Smooth muscle cell (in vitro differentiated cells): ENCODE results near the gene CST7. TPM values are rescaled to one million over a fixed set of nuclear protein-coding genes. Genes with fewer than 3 reads are reported as not detected.

ENCODE experiments used
- DNase-seq: peaks from one replicate; lab custom pipeline; 2025; ENCODE audit not compliant: unreplicated experiment; lab: John Stamatoyannopoulos, UW
- H2AFZ ChIP-seq: fragments of 200-600 bp; sonication (generic); 2 replicates; pipeline ENCODE4 v1.6.0; 2016; ENCODE audit warnings: antibody characterized with exemption, low read depth, mild to moderate bottlenecking
- H3F3A ChIP-seq: fragments of 200-600 bp; sonication (generic); 2 replicates; pipeline ENCODE4 v1.6.0; 2017; ENCODE audit warnings: antibody characterized with exemption, low read depth
- H3K27ac ChIP-seq: fragments of 200-600 bp; sonication (generic); 2 replicates; pipeline ENCODE4 v1.5.1; 2016; ENCODE audit warnings: low read depth, mild to moderate bottlenecking
- H3K27me3 ChIP-seq: fragments of 200-600 bp; sonication (generic); 2 replicates; pipeline ENCODE4 v1.6.1; 2016; ENCODE audit warnings: low read depth, mild to moderate bottlenecking
- H3K36me3 ChIP-seq: fragments of 200-600 bp; sonication (generic); 2 replicates; pipeline ENCODE4 v1.5.1; 2016; ENCODE audit warnings: low read depth
- H3K4me1 ChIP-seq: fragments of 200-600 bp; sonication (generic); 2 replicates; pipeline ENCODE4 v1.5.1; 2016; ENCODE audit warnings: low read depth
- H3K4me2 ChIP-seq: fragments of 200-600 bp; sonication (generic); 2 replicates; pipeline ENCODE4 v1.6.0; 2016; ENCODE audit warnings: mild to moderate bottlenecking
- H3K4me3 ChIP-seq: fragments of 200-600 bp; sonication (generic); 2 replicates; pipeline ENCODE4 v1.5.1; 2016; ENCODE audit warnings: mild to moderate bottlenecking
- H3K79me2 ChIP-seq: fragments of 200-600 bp; sonication (generic); 2 replicates; pipeline ENCODE4 v1.6.0; 2016; ENCODE audit warnings: low read depth, mild to moderate bottlenecking
- H3K9ac ChIP-seq: fragments of 200-600 bp; sonication (generic); 2 replicates; pipeline ENCODE4 v1.6.0; 2016; ENCODE audit warnings: low read depth
- H3K9me3 ChIP-seq: fragments of 200-600 bp; sonication (generic); replicated peaks from 2 replicates; pipeline ENCODE4 v1.5.1; 2016; ENCODE audit warnings: low read depth
- H4K20me1 ChIP-seq: fragments of 200-600 bp; sonication (generic); 2 replicates; pipeline ENCODE4 v1.6.0; 2016; ENCODE audit warnings: low read depth
- WGBS: methylation state at CpG from one replicate; pipeline ENCODE4 v1.1.7; 2016; ENCODE audit warnings: low lambda C conversion rate; 5-methylcytosine and 5-hydroxymethylcytosine counted together
- polyA plus RNA-seq: library from polyadenylated mRNA; unstranded; fragments of >200 nt; fragmentation: Nextera tagmentation; extraction: Ambion mirVana; gene quantifications from 2 replicates; pipeline ENCODE4 v1.2.1, GENCODE V29; 2016
- total RNA-seq: library from RNA; depleted of rRNA; stranded (reverse); fragments of >200 nt; gene quantifications from 2 replicates; pipeline ENCODE4 v1.2.3, GENCODE V29; 2014
- TF ChIP-seq, protein P1 (sequence below): fragments of 200-600 bp; sonication (generic); IDR thresholded peaks from 2 replicates; pipeline ENCODE4 v1.5.1; 2017; ENCODE audit warnings: borderline replicate concordance, mild to moderate bottlenecking, antibody characterized with exemption; ENCODE audit not compliant: insufficient read depth, poor library complexity, severe bottlenecking

CST7 gene
- total and polyA plus RNA-seq, 2 experiments from 2014 or later: 1.8 TPM; not detected in 1

DNA sequence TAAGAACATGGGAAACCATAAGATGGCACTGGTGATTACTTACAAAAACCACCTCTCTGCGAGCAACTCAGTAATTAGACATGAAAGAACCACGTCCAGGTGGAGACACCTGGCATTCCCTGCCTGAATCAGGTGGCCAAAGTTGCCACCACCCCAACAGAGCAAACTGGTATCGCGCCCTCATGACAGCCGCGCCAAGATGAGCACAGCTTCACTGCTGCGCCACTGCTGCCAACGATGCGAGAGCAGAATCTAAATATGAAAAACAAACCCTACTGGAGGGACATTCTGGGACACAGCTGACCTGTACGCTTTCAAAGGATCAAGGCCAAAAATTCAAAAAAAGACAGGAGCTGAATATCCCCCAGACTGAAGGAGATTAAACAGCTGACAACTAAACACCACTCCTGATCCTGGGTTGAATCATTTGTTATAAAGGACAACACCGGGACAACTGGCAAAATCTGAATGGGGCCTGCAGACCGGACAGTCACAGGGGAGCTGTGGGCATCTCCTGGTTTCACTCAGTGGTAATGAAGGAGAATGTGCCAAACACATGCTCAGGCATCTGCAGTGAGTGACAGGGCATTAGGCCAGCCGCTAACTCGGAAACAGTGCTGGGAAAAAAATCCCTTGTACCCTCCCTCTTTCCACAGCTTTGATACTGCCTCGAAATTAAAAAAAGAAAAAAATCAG is 17.4 kb downstream of the CST7 start:
- Histone ChIP-seq H3K4me2 (no peak overlapping the region), H2AFZ (no peak overlapping the region), H3K79me2 (no peaks in the 10 kb centered on the region), H3K27me3 (no peaks in the 10 kb centered on the region), H3K4me3 (no peak overlapping the region), H3K4me1 (no peaks in the 10 kb centered on the region), H3K9me3 (no peaks in the 10 kb centered on the region), H3F3A (no peaks in the 10 kb centered on the region), H4K20me1 (no peaks in the 10 kb centered on the region), H3K9ac (no peak overlapping the region), H3K36me3 (no peaks in the 10 kb centered on the region), H3K27ac (no peak overlapping the region)
- TF ChIP-seq, protein P1, sequence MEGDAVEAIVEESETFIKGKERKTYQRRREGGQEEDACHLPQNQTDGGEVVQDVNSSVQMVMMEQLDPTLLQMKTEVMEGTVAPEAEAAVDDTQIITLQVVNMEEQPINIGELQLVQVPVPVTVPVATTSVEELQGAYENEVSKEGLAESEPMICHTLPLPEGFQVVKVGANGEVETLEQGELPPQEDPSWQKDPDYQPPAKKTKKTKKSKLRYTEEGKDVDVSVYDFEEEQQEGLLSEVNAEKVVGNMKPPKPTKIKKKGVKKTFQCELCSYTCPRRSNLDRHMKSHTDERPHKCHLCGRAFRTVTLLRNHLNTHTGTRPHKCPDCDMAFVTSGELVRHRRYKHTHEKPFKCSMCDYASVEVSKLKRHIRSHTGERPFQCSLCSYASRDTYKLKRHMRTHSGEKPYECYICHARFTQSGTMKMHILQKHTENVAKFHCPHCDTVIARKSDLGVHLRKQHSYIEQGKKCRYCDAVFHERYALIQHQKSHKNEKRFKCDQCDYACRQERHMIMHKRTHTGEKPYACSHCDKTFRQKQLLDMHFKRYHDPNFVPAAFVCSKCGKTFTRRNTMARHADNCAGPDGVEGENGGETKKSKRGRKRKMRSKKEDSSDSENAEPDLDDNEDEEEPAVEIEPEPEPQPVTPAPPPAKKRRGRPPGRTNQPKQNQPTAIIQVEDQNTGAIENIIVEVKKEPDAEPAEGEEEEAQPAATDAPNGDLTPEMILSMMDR: no peak
- WGBS: 98% methylated on average over 15 of the region's 15 CpGs
- no peak for DNase-seq

DNA sequence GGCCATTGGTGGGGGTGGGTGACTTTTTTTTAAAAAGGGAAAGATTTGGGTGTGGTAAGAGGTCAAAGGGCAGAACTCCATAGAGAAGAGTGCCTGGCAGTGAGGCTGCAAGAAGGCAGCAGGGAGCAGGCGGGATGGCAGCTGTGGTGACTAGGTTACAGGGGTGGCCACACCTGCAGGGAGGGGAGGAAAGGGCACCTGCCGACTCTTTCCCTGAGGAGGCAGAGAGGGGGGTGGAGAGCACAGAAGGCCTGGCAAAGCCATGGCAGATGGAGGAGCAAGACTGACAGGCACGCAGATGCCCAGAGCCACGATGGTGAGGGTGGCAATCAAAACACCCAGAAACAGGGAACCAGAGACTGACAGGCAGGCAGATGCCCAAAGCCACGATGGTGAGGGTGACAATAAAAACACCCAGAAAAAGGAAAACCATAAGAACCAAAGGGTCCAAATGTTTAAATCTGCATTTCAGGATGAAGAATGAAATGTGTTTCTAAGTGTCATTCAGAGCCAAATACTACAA is 19.3 kb downstream of the CST7 start:
- H3K4me2 ChIP-seq: no peak overlapping the region
- H3K79me2 ChIP-seq: no peaks in the 10 kb centered on the region
- no peak overlapping the region for H3K27ac ChIP-seq
- no peak overlapping the region for H3K4me3 ChIP-seq
- no peaks in the 10 kb centered on the region for H3K4me1 ChIP-seq
- WGBS: 97% methylated on average over 5 of the region's 5 CpGs
- no peaks in the 10 kb centered on the region for H3K36me3 ChIP-seq
- no peaks in the 10 kb centered on the region for H4K20me1 ChIP-seq
- H2AFZ ChIP-seq: no peak overlapping the region
- TF ChIP-seq, protein P1: no peak
- H3K9ac ChIP-seq: no peak overlapping the region
- H3K9me3 ChIP-seq: no peaks in the 10 kb centered on the region
- DNase-seq: no peak
- no peaks in the 10 kb centered on the region for H3F3A ChIP-seq
- H3K27me3 ChIP-seq: no peaks in the 10 kb centered on the region

DNA sequence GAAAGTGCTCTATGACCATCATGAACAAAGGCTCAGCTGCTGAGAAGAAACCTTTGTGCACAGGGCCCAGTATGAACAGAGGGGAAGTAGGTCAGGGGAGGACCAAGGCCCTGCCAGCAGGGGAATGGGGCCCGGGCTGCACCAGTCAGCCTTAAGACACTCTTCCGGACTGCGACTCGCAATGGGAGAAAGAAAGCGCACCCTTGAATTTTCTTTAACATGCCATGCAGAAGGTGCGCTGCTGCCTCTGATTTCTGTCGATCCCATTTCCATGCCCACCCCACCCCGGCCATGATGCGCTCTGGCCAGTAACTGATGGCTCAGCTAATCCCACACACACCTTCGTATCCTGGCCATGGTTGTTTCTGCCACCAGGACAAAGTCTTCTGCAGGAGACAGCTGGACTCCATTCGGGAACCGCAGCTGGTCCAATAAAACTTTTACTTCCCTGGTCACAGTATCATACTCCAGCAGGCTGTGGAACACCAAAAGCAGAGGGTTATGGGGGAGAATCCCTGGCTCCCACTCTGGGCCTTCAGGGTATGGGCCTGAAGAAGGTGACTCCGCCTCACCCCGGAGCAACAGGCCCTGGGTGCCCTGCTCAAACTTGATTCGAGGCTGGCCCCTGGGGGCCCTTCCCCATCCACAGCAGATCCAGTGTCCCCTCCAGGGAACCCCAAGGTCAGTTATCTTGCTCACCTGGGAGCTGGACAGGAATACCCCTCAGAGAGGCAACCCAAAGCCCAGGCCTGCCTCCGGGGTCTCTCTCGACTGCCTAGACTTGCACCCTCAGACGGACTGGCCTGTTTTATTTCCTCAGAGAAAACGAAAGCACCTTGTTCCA is 20.3 kb downstream of the CST7 start:
- H3K36me3 ChIP-seq: no peaks in the 10 kb centered on the region
- H3K79me2 ChIP-seq: no peaks in the 10 kb centered on the region
- H3K4me3 ChIP-seq: no peak overlapping the region
- H3K4me2 ChIP-seq: no peak overlapping the region
- no peak overlapping the region for H3K9ac ChIP-seq
- H3F3A ChIP-seq: no peaks in the 10 kb centered on the region
- 97% methylated on average over 19 of the region's 19 CpGs for WGBS
- no peaks in the 10 kb centered on the region for H3K4me1 ChIP-seq
- TF ChIP-seq, protein P1: no peak
- H3K27ac ChIP-seq: no peak overlapping the region
- no peaks in the 10 kb centered on the region for H3K27me3 ChIP-seq
- no peaks in the 10 kb centered on the region for H3K9me3 ChIP-seq
- no peak for DNase-seq
- H4K20me1 ChIP-seq: no peaks in the 10 kb centered on the region
- H2AFZ ChIP-seq: no peak overlapping the region
